Activated CD8-positive, alpha-beta memory T cell treated with anti-CD3 and anti-CD28 coated beads for 48 hours (primary cell): ENCODE data around the gene LMF1.

Experiments
- DNase-seq, 3 experiments: peaks; one replicate each; pipeline ENCODE4 v3.0.0-alpha.2; 2020; ENCODE audit warnings: low read depth in 2 of 3, low spot score in 2 of 3

Gene LMF1

DNA sequence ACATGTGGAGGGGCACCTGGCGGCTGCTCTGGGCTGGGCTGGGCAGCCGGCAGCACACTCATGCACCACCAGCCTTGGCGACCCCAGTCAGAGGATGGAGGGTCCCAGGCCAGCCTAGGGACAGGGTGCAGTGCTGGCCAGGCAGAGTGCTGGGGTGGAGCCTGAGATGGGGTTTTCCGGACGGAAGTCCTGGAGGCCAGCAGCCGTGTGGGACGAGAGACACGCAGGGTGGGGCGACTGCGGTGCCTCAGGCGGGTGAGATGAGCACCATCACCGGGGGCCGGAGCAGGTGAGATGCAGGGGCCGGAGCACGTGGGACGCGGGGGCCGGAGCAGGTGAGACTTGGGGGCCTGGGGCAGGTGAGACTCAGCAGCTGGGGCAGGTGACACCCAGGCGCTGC, 55.2 kb downstream of the LMF1 start:
- no peak for DNase-seq

DNA sequence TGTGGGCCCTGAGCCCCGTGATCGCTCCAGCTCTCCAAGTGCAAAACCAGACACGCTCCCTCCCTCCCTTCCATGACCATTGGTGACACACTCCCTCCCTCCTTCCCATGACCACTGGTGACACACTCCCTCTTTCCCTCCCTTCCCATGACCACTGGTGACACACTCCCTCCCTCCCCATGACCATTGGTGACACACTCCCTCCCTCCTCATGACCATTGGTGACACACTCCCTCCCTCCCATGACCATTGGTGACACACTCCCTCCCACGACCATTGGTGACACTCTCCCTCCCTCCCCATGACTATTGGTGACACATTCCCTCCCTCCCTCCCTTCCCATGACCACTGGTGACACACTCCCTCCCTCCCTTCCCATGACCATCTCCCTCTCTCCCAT, 56.3 kb downstream of the LMF1 start:
- DNase-seq = no peak

DNA sequence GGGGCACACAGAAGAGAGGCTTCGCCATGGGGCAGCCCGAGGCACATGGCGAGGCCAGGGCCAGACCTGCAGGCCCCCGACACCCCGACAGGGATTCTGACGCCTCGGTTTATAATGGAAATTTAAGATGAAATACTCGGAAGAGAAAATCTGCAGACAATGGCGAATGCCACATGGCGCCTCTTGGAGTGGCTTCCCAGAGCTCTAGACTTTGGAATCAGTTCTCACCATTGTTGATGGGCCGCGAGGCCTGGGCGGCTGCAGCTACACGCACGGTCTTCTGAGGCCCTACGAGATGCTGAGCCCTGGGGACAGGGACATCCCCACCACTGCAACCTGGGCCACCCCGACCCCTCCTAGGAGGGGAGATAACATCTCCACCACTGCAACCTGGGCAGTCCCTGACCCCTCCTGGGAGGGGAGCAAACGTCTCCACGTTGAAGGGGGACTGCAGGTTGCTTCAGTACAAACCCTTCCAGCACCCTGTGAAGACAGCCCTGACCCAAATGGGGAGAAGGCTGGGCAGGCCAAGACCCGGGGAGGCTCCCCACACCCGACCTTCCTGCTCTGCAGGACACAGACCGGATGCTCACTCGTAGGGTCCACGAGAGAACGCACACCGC, 56.9 kb downstream of the LMF1 start:
- DNase-seq = no peak

DNA sequence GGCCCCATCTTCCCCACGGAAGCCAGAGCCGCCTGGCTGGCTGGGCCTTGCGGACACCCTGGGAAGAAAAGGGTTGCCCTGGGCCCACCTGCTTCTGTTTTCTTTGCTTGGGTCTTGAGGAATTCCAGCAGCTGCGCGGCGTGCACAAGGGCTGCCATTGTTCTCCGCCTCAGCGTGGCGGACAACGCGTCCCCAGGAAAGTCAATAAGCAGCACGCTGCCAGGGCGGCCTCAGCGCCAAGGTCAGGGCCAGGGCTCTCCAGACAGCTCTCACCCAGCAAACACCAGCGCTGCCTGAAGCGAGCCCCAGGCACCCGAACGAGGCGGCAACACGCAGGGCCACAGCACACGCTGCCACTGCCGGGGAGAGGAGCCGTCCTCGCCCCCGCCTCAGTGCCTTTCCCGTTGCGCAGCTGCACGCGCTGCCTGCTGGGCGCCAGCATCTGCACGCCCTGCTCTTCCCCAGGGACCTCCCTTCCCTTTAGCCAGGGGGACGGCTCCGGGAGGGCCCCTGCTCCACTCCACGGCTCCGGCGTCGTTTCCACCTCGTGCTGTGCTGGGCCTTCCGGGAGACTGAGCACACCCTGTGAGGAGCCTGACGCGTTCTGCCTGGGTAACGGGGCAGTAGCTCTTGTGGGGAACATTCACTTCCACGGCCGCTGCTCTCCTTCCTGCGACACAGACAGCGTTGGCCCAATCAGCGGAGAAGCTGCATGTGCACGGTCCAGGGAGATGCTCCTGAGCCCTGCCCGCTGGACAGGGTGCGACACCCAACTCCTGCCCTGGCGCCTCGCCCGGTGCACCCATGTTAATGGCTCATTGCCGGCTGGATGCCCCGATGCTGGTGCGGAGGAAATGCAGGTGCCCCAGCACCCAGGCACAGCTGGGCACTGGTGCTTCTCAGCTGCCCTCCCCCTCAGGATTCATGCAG, 57.8 kb downstream of the LMF1 start:
- no peak for DNase-seq

DNA sequence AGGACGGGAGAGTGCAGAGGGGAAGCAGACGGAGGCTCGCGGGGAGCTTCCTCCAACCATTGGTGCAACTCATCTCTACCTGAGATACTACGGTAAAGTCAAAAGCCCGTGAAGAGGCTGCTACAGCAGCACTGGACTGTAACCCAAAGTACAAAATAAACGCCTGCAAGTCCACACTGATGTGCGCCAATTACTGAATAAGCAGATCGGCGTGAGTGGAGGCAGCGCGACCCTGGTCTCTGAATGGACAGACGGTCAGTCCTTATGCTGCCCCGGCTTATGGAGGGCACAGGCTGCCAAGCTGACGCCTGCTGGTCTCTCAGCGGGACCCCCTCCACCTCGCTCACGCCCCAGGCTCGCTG, 58.5 kb downstream of the LMF1 start:
- DNase-seq = no peak

DNA sequence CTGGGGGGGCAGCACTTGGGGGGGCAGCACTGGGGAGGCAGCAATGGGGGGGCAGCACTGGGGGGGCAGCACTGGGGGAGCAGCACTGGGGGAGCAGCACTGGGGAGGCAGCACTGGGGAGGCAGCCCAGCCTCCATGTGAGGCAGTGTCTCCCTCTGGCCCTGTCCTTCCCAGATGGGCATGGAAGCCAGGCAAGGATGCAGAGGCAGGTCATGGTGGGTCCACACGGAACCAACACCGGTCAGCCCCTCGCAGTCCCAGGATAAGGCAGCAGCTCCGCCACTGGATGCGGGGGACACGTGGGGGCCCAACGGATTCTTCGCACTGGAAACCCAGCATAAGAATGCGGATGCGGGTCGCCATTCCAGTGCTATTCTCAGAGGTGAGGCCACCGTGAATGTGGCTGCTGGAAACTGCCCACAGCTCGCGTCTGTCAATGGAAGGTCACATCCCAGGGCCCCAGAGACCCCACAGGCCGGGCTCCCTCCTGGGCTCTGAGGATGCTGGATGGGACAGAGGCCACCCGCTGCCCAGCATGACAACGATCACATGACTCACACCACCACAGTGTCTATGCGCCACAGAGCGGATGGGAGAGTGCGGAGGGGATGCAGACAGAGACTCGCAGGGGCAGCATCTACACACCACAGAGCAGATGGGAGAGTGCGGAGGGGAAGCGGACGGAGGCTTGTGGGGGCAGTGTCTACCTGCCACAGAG, 59.0 kb downstream of the LMF1 start:
- DNase-seq = no peak

DNA sequence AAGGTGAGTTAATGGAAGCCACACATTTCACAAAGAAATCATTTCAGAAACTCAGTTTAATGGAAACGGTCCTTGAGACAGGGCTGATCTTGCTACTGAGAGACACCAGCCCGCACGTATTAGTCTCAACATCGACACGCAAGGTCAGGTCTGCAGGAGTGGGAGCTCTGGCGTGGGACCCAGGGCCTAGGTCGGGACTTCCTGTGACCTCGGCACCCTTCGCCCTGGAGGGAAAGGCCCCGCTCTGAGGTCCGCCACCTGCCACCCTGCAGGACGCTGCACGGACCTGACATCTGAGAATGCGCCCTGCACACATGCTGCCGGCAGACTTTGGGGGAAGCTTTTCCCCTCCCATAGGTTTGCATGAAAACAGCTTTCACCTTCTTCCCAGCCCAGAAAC, 59.7 kb downstream of the LMF1 start:
- DNase-seq = no peak

DNA sequence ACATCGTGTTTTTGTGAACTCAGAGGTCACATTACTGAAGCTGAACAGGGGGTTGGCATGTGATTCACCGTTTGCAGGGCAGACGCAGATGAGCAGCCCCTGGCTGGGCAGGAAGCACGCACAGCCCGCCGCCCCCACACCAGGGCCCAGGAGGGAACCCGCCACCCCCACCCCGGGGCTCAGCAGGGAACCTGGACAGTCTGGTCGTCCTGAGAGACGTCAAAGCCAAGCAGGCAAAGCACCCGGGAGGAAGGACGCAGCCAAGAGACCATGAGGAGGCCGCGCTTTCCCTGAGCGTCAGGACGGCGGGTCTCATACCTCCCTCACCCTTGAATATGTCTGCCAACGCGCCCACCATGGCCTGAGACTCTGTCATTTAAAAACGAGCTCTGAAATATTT, 60.6 kb downstream of the LMF1 start:
- no peak for DNase-seq

DNA sequence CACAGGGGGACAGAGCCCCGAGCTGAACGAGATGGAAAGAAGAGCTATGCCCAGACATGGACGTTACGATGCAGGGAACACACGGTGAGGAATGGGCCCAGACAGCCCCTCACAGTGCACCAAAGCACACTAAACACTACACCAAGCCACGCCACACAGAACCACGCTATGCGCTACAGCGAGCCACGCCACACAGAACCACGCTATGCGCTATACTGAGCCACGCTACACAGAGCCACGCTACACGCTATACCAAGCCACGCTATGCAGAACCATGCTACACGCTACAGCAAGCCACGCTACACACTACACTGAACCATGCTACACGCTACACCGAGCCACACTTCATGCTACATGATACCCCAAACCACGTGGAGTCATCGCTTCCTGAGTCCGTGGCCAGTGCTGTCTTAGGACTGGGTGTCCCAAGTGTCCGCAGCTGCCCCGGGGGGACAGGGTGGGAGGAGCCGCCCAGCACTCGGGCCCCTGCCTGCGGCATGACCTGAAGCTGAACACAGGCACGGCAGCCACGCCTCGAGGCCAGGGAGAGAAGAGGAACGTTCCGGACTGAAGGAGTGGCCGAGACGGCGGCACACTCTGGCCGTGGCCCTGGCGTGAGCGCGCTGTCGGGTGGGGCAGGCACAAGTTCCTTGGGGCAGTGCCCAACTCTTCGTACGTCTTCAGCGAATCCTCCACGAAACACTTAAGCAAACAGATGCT, 61.3 kb downstream of the LMF1 start:
- DNase-seq = no peak

DNA sequence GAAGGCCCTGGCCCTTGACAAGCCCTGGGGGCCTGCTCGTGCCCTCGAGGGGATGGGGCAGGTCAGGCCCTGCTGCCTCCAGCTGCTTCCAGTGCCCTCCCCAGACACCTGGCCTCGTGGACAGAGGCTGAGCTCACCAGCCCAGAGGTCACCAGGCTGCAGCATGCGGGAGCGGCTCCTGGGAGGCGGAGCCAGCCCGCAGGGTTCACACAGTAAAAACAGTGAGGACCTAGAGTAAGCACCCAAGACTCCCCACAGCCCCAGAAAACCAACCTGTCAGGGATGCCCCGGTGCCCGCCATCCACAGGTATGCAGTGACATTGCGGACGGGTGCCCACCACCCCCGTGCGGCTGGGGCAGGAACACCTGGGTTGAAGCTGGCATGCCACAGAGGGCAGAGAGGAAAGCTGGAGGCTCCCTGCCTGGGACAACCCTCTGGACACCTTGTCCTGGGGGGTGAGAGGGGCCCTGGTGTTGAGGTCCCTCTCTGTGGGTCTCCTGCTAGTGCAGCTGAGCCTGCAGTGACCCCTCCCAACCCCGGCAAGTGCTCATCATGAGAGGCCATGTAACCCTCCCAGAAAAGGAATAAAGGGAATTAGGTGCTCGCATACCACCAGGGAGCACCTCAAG, 62.1 kb downstream of the LMF1 start:
- DNase-seq = no peak

DNA sequence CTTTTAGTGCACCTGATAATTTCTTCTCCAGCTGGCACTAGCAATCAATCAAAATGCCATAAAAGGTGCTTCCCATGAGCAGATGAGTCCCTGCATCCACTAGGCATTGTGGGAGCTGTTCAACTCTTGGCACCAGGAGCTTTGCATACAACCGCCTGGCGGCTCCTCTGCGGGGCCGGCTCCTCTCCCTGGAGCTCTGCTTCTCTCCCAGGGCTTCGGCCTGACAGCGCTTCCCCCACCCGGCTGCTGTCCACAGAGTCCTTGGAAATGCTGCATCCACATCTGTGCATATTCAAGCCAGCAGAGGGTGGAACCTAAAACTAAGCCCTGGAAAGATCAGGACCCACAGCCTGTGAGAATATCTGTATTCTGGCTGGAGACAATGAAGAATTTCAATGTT, 62.9 kb downstream of the LMF1 start:
- DNase-seq = no peak

DNA sequence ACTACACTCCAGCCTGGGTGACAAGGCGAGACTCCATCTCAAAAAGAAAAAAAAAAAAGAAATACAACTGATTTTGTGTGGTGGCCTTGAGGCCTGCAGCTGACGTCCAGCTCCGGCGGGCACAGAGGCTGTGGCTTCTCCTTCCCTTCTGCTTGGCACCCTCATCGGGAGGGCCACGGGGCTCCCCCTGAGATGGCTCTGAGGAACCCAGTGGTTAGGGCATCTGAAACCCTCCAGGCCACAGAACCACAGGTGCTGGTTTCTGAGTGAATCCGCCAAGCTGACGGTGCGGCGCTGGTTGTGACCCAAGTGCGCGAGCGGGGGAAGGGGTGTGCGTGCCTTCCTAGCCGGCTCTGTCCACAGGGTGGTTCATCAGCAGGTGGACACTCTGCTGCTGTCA, 63.4 kb downstream of the LMF1 start:
- no peak for DNase-seq

DNA sequence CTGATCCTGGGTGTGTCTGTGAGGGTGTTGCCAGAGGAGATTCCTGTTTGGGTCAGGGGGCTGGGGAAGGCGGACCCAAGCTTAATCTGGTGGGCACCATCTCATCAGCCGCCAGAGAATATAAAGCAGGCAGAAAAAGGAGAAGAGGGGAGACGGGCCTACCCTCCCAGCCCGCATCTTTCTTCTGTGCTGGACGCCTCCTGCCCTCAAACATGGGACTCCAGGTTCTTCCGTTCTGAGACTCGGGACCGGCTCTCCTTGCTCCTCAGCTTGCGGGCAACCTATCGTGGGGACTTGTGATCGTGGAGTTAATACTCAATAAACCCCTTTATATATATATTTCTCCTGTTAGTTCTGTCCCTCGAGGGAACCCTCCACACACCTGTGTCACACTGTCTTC, 64.5 kb downstream of the LMF1 start:
- no peak for DNase-seq

DNA sequence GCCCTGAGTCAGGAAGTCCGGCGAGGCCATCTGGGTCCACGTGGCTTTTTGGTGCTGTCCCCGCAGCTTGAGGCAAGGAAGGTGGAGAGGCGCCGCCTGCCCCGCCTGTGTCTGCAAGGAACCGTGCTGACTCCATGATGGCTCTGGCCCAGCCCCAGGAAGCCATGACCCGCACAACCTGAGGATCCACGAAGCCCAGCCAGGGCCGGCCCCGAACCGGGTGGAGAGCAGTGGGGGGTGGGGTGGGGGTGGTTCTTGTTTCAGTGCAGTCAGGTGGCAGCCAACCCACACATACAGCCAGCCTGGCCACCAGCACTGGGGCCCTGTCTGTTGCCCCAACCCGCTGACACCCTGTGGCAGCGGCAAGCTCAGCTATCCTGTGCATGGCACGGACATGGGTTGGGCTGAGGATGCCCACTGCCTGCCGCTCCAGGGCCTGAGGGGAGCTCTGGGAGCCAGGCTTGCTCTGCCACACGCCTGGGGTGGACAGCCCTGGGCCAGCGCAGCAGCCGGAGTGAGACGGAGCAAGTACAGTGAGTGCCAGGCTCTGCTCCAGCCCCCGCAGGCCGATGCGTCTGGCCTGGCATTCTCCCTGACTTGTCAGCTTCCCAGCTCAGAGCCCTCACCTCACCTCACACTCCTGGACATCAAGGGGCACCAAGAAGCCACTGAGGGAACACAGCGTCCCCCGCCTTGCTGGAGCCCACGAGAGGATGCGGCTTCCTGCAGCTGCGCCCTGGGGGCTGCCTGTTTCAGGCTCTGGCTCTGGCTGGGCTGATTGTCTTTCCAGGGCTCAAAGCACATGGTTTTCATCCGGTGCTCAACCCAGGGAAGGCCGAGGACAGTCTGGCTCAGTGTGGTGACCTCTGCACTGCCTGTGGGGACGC, 68.8 kb downstream of the LMF1 start:
- DNase-seq = no peak

DNA sequence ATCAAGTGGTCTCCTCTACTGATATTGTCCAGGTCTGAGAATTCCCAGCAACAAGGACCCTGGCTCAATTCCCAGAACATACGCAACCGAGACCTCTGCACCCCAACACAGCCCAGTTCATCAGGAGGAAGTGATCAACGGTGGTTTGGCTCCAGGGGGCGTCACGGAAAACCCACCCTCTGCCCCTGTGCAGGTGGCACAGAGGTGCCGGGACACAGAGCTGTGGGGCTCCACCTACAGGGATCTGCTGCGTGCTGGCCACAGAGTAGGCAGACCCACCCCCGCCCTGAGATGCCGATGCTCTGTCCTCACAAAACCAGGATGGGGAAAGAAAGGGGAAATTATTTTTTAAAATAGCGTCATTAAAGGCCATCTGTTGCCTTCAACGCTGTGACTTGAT, 69.6 kb downstream of the LMF1 start:
- no peak for DNase-seq

DNA sequence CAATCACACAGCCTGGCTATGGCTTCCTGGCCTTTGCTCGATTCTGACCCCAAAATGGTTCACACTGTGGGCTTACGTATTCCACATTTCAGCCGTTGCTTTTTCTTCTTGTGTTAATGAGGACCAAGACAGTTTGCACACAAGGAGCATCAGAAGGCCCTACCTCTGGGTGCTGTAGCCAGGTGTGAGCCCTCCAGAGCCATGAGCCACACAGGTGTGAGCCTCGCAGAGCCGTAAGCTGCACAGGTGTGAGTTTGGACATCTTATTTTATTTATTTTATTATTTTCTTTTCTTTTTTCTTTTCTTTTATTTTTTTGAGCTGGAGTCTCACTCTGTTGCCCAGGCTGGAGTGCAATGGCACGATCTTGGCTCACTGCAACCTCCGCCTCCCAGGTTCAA, 70.6 kb downstream of the LMF1 start:
- DNase-seq = no peak

DNA sequence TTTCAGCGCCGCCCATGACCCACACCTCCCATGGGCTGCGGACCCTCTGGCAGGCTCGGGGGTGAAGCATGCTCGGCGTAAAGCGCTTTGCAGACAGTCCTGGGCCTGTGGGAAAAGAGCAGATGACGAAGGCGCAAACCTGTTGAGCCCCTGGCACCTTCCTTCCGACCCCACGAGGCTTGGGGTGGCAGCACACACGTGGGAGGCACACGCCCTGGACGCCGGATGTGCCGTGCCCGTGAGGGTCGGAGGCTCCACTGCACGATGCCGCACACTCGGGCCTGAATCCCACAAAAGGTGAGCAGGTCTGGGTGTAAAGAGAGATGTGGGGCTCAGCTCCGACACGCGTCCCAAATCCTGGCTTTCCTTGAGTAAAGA, 71.1 kb downstream of the LMF1 start:
- DNase-seq = no peak

DNA sequence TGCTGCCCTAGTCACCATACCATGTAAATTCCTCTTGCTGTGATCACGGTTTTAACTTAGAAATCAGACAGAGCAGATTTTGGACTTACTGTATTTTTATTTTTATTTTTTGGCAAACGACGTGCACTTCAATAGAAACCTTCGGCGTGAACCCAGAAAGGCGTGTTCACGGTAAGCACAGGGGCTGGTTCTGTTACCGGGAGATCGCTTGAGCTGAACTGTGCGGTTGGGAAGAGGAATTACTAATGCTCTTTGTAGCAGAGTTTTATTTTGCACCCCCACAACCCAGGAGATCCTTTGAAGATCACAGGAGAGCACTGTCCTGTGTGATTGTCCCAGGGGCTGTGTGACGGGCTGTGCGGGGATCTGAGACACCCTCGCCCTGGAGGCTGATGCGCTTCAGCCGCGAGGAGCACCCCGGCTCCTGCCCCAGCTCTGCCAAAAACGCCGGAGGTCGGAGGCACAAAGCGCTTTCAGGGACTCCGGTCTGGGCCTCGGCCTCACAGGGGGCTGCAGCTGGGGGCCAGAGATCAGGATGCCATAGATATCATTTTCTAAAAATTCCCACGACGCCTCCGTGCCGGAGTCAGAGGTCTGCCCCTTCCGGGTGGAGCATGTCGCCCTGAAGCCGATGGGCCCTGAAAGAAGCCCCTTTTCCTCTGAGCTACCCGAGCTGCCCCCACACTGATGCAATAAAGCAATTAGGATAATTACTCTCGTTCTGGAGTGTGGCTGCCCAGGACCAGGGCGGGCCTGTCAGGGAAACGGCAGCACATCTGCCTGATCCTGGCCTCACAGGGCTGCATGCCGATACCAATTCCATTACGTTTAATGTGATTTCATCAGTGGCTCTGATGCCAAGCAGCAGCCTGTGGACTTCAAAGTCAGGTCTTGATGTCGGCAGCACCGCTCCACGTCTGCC, 71.8 kb downstream of the LMF1 start:
- no peak for DNase-seq

DNA sequence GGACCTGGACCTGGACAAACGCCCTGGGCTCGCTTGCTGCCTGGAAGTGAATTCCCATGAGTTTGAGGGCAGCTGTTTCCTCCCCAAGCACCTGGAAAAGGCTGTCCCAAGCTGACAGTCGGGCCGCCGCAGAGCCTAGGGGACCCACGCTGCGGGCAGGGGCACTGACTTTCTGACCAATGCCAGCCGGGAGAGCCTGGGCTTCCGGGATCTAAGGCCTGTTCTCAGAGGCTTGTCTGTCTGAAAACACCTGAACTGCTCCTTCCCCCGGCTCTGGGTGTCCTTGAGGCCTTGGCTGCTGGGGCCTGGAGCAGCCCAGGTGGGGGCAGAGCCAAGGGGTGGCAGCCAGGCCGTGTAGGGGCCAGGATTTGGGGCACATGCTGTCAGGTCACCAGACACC, 72.6 kb downstream of the LMF1 start:
- no peak for DNase-seq
